Measurements from ENCODE around the gene ZNF175.

GRCh38 chr19:51546650-51547396 is 24.3 kb upstream of the ZNF175 start:
- no peak for TF ChIP-seq CTCF (IDR thresholded peaks at IDR 0.05)
- no peak for TF ChIP-seq POLR2A (IDR thresholded peaks at IDR 0.05)
